ENCODE measurements around the gene ELL. TPM values are rescaled to one million over a fixed set of nuclear protein-coding genes. Genes with fewer than 3 reads are reported as not detected.

The ELL gene
- polyA plus RNA-seq, 1 donor: 20.8 TPM

DNA sequence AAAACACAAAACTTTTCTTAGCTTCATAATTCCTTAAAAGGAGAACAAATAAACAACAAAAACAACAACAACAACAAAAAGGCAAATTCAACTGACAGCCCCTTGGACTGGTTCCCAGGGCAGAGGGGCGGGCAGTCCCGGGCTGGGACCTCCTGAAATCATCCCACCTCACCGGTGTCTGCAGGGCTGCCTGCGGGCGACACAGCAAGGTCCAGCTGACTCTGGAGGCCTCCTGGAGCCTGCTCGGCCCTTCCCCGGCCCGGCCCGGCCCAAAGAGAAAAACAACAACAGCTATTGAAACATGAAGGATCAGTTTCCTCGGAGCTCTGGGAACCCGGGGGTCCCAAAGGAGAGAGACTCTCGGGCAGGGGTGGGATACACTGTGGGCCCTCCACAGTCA lies 78.9 kb downstream of the ELL start:
- DNase-seq: no peak

GRCh38 chr19:18441804-18442788 lies 79.8 kb downstream of the ELL start:
- DNase-seq: no peak

DNA sequence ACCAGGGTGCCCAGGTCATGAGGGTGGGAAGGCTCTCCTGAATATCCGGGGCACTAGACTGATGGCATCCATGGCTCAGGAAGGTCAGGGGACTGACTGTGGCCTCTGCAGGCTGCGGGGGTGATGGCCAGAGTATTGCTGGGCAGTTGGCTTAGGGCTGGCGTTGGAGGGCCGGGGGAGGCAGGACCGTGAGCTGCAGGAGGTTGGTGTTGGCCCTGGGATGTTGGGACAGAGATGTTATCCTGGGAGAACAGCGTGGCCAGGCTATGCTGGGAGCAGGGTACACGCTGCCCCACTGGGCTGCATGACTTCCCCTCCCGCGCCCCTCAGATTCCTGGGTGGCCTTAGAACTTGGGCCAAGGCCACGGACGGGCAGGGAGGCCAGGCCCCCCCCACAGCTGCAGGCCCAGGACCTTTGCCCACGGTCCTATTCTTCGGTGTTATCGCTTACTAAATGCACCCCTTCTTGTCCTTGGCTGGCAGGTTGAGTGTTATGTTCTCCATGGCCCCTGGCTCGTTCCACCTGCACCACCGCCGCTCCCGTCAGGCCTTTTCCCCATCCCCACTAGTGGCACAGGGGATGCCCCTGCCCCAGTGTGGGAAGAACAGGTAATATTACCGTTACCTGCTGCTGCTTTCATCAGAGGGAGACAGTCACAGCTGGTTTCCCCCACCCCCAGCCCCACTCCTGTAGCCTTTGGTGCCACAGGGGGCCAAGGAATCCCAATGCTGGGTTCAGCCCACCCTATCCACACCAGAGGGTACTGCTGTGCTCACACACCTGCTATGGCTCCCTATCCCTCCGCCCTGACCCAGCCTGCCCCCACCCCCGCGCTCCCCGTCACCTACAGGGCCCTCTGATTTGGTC lies 80.7 kb downstream of the ELL start:
- no peak for DNase-seq

GRCh38 chr19:18440415-18440877 lies 81.4 kb downstream of the ELL start:
- no peak for DNase-seq

DNA sequence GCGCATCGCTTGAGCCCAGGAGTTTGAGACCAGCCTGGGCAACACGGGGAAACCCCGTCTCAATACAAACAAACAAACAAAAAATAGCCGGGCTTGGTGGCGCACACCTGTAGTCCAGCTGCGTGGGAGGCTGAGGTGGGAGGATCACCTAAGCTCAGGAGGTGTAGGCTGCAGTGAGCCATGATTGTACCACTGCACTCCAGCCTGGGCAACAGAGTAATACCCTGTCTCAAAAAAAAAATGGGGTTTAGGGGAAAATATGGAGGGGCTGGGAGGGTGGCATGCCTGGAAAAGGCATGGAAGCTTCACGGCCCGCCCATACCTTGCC lies 82.0 kb downstream of the ELL start:
- no peak for DNase-seq

GRCh38 chr19:18439025-18439909 lies 82.6 kb downstream of the ELL start:
- DNase-seq: no peak

GRCh38 chr19:18438331-18439024 lies 83.4 kb downstream of the ELL start:
- no peak for DNase-seq

- no peak for DNase-seq
Observed at GRCh38 chr19:18437491-18438330, 84.2 kb downstream of the ELL start, which contains the start of gene ISYNA1. Gene ISYNA1, minus strand, starts transcription at chr19:18438133. Its CDS starts 154 bp downstream, at chr19:18437979.

DNA sequence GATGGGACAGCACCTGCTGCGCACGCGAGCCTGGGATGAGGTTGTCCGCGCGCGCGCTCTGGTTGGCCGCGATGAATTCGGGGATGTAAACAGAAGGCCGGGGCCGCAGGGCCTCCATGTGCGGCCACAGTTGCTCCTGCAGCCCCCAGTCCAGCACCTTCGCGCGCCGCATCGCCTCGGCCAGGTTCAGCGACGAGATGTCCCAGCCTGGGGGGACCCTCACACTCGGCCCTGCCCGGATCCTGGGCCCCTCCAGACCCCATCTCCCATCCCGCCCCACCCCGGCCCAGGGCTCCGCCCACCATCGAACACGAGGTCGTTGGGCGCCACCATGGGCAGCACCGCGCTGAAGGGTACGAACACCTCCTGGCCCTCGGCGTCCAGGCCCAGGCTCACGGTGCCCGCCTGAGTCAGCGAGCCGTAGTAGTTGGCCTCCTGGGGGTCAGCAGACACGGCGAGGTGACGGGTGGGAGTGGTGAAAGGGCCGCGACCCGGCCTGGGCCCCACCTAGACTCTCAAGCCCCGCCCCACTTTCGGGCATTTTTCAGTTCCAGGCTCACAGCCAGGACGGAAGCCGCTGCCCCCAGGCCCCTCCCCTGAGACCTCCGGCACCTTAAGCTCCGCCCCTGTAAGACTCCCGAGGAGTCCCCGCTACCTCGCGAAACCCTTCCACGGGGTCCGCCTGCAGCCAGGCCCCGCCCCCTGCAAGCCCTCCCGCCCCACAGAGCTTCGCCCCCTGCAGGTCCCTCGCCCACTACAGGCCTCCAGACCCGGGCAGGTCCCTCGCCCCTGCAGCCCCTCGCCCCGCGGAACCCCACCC lies 85.0 kb downstream of the ELL start:
- DNase-seq: no peak

DNA sequence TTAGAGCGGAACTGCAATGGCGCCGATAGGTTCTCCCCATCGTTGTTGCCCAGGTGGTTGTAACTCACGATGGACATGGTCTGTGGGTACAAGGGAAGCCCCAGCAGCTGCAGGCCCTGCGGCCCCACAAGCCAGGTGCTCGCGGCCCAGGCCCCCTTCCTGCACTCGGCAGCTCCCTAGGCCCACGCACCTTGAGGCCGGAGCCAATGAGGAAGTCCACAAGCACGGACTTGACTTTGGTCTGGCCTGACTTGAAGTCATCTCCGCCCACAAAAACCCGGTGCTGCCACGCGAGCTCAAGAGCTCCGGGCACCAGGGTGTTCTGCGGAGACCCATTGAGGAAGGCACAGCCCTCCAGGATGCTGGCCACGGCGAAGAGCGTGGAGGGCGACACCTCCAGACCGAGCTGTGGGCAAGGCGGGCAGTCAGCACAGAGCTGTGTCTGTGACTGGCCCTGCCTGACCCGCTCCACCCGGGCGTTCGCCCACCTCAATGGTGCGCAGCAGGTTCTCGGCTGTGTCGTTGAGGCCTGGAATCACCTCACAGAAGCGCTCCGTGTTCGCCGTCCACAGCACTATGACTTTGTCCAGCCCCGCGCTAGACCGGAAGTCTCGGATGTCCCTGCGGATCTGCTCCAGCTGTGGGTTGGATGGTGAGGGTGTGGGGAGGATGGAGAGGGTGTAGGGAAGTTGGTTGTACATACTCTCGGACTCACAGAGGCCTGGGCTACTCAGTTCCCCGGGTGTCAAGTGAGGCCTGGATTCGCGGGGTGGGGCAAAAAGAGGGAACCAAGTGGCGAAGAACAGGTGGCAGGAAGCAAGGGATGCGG lies 85.8 kb downstream of the ELL start:
- DNase-seq: no peak

DNA sequence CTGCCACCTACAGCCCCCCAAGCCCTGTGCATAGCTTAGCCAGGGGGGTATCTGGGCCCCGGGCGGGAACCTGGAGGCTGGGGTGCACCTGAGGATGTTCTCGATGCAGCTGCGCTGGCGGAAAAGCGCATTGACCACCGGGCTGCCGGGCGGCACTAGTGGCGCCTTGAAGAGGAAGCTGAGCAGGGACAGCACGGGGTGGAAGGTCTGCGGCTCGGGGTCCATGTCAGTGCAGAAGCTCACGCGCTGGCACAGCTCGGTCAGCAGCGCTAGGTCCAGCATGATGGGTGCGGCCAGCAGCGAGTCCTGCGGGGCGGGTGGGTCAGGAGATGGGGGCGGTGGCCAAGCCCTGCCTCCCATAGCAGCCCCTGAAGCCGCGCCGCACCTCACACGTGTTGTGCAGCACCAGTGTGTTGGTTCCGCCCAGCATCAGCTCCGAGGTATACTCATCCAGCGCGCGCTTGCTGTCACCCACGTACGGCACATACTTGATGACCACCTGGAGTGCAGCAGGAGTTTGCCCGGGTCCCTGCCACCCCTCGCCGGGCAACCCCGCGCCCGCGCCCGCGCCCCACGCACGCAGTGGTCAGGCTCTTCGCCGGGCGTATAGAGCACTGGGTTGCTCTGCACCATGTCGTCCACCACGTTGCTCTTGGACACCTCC lies 86.6 kb downstream of the ELL start:
- no peak for DNase-seq

GRCh38 chr19:18434411-18435175 lies 87.3 kb downstream of the ELL start:
- DNase-seq: no peak

GRCh38 chr19:18433735-18434398 lies 88.0 kb downstream of the ELL start:
- no peak for DNase-seq

GRCh38 chr19:18433015-18433691 lies 88.7 kb downstream of the ELL start:
- DNase-seq: no peak

GRCh38 chr19:18432275-18433014 lies 89.4 kb downstream of the ELL start:
- DNase-seq: no peak

All from hindlimb muscle (tissue), 1 donor.